Subcutaneous preadipocyte (primary cell): ENCODE data around the gene PAM. TPM values are rescaled to one million over a fixed set of nuclear protein-coding genes. Genes with fewer than 3 reads are reported as not detected.

Experiments
- total RNA-seq: library from RNA; depleted of rRNA; stranded (reverse); fragments of >200 nt; gene quantifications from 2 replicates; pipeline ENCODE4 v1.2.3, GENCODE V29; 2012

PAM gene
- total RNA-seq: 152 and 164 TPM in 2 replicates

DNA sequence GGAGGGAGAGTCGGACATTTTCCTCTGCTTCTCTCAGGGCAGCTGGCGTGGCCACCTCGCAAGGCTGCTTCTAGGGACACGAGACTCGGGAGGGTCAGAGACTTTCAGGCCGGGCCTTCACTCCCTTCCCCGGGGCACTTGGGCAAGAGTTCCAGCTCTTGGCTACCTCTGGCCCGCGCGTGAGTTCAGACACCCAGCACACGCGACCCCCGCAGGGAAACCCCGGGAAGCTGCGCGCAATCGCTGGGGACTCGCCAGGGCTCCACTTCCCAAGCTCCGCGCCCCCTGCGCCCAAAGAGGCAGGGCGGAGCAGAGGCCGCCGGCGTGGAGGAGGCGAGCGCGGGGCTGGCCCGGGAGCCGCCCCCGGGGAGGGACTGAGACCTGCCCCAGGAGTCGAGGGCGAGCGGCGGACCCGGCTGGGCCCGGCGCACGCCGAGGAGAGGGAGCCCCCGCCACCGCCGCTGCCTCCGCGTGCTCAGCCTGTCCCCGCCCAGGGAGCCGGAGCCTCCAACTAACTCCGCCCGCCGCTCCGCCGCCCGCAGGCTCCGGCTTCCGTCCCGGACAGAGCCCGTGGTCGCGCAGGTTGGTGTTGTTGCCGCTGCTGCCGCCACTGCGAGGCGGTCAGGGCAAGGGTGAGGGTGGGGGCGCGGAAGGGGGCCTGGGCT is at the start of gene PAM:
TSS of gene PAM (plus strand) at position 539 of the 665 bp plus-strand sequence. CDS start 110,891 bp downstream, outside the sequence.

